Measurements from ENCODE around the gene CACNA2D4.

CACNA2D4 gene

GRCh38 chr12:1790444-1790843 is 128.0 kb downstream of the CACNA2D4 start:
- TF ChIP-seq EZH2 (optimal IDR thresholded peaks at IDR 0.05; ENCODE audit: low read depth, low read length): no peak
- TF ChIP-seq, protein P1, sequence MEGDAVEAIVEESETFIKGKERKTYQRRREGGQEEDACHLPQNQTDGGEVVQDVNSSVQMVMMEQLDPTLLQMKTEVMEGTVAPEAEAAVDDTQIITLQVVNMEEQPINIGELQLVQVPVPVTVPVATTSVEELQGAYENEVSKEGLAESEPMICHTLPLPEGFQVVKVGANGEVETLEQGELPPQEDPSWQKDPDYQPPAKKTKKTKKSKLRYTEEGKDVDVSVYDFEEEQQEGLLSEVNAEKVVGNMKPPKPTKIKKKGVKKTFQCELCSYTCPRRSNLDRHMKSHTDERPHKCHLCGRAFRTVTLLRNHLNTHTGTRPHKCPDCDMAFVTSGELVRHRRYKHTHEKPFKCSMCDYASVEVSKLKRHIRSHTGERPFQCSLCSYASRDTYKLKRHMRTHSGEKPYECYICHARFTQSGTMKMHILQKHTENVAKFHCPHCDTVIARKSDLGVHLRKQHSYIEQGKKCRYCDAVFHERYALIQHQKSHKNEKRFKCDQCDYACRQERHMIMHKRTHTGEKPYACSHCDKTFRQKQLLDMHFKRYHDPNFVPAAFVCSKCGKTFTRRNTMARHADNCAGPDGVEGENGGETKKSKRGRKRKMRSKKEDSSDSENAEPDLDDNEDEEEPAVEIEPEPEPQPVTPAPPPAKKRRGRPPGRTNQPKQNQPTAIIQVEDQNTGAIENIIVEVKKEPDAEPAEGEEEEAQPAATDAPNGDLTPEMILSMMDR (IDR thresholded peaks at IDR 0.05; ENCODE audit: low read length): no peak
- Histone ChIP-seq H3K36me3 (replicated peaks; ENCODE audit: insufficient read depth, low read length) (no peaks in the 10 kb centered on the region), H2AFZ (ENCODE audit: low read length) (no peak overlapping the region), H3K9me2 (replicated peaks; ENCODE audit: insufficient read depth, low read length) (no peaks in the 10 kb centered on the region), H3K27ac (ENCODE audit: low read length) (no peak overlapping the region), H3K4me2 (ENCODE audit: low read depth, low read length) (no peak overlapping the region), H3K9me3 (replicated peaks; ENCODE audit: insufficient read depth, low read length) (no peaks in the 10 kb centered on the region), H3K79me2 (ENCODE audit: low read length) (no peaks in the 10 kb centered on the region), H3K4me1 (ENCODE audit: low read length) (no peaks in the 10 kb centered on the region), H3K9ac (ENCODE audit: low read length) (no peak overlapping the region), H4K20me1 (ENCODE audit: insufficient read depth, low read length) (no peaks in the 10 kb centered on the region), H3F3A (ENCODE audit: insufficient read depth, low read length) (no peaks in the 10 kb centered on the region), H3K27me3 (replicated peaks; ENCODE audit: insufficient read depth, low read length) (no peaks in the 10 kb centered on the region), H3K4me3 (ENCODE audit: low read length) (no peak overlapping the region)
- DNase-seq: no peak

GRCh38 chr12:1787714-1788113 is 130.7 kb downstream of the CACNA2D4 start:
- no peak overlapping the region for H2AFZ ChIP-seq (ENCODE audit: low read length)
- no peaks in the 10 kb centered on the region for H4K20me1 ChIP-seq (ENCODE audit: insufficient read depth, low read length)
- no peaks in the 10 kb centered on the region for H3K4me1 ChIP-seq (ENCODE audit: low read length)
- H3K9me2 ChIP-seq (replicated peaks; ENCODE audit: insufficient read depth, low read length): no peaks in the 10 kb centered on the region
- TF ChIP-seq EZH2phosphoT487 (IDR thresholded peaks at IDR 0.05; ENCODE audit: low read length): no peak
- TF ChIP-seq, protein P1 (IDR thresholded peaks at IDR 0.05; ENCODE audit: low read length): no peak
- no peak for TF ChIP-seq EZH2 (optimal IDR thresholded peaks at IDR 0.05; ENCODE audit: low read depth, low read length)
- H3K4me3 ChIP-seq (ENCODE audit: low read length): no peak overlapping the region
- H3F3A ChIP-seq (ENCODE audit: insufficient read depth, low read length): no peaks in the 10 kb centered on the region
- no peak overlapping the region for H3K27ac ChIP-seq (ENCODE audit: low read length)
- no peaks in the 10 kb centered on the region for H3K9me3 ChIP-seq (replicated peaks; ENCODE audit: insufficient read depth, low read length)
- H3K36me3 ChIP-seq (replicated peaks; ENCODE audit: insufficient read depth, low read length): no peaks in the 10 kb centered on the region
- H3K9ac ChIP-seq (ENCODE audit: low read length): no peak overlapping the region
- H3K79me2 ChIP-seq (ENCODE audit: low read length): no peaks in the 10 kb centered on the region
- DNase-seq: no peak
- no peak overlapping the region for H3K4me2 ChIP-seq (ENCODE audit: low read depth, low read length)
- H3K27me3 ChIP-seq (replicated peaks; ENCODE audit: insufficient read depth, low read length): no peaks in the 10 kb centered on the region

- H3K4me3 ChIP-seq (ENCODE audit: low read length): no peak overlapping the region
- TF ChIP-seq EZH2phosphoT487 (IDR thresholded peaks at IDR 0.05; ENCODE audit: low read length) (no peak), EZH2 (optimal IDR thresholded peaks at IDR 0.05; ENCODE audit: low read depth, low read length) (no peak)
- TF ChIP-seq, protein P1 (IDR thresholded peaks at IDR 0.05; ENCODE audit: low read length): no peak
- H3K9me3 ChIP-seq (replicated peaks; ENCODE audit: insufficient read depth, low read length): no peaks in the 10 kb centered on the region
- no peaks in the 10 kb centered on the region for H3F3A ChIP-seq (ENCODE audit: insufficient read depth, low read length)
- H3K27me3 ChIP-seq (replicated peaks; ENCODE audit: insufficient read depth, low read length): no peaks in the 10 kb centered on the region
- no peak for DNase-seq
- no peaks in the 10 kb centered on the region for H4K20me1 ChIP-seq (ENCODE audit: insufficient read depth, low read length)
- no peaks in the 10 kb centered on the region for H3K9me2 ChIP-seq (replicated peaks; ENCODE audit: insufficient read depth, low read length)
- H3K79me2 ChIP-seq (ENCODE audit: low read length): 0 out of 2 replicates have a peak, but pooled peaks cover 4% of the 10 kb centered on the region
- no peak overlapping the region for H3K4me2 ChIP-seq (ENCODE audit: low read depth, low read length)
- no peak overlapping the region for H2AFZ ChIP-seq (ENCODE audit: low read length)
- no peaks in the 10 kb centered on the region for H3K4me1 ChIP-seq (ENCODE audit: low read length)
- H3K9ac ChIP-seq (ENCODE audit: low read length): no peak overlapping the region
- no peak overlapping the region for H3K27ac ChIP-seq (ENCODE audit: low read length)
- H3K36me3 ChIP-seq (replicated peaks; ENCODE audit: insufficient read depth, low read length): no peaks in the 10 kb centered on the region
Observed at GRCh38 chr12:1782215-1782614, 136.2 kb downstream of the CACNA2D4 start.
